Measurements from ENCODE around the gene PALM3.
"Not testable (repeated sequence)": the region's sequence is repeated elsewhere in the genome, so short reads cannot be mapped to it uniquely, and the experiment has no call there.

The PALM3 gene

GRCh38 chr19:14058182-14059092, 3.4 kb downstream of the PALM3 start:
- DNase-seq (ENCODE audit: low read depth), result no peak

DNA sequence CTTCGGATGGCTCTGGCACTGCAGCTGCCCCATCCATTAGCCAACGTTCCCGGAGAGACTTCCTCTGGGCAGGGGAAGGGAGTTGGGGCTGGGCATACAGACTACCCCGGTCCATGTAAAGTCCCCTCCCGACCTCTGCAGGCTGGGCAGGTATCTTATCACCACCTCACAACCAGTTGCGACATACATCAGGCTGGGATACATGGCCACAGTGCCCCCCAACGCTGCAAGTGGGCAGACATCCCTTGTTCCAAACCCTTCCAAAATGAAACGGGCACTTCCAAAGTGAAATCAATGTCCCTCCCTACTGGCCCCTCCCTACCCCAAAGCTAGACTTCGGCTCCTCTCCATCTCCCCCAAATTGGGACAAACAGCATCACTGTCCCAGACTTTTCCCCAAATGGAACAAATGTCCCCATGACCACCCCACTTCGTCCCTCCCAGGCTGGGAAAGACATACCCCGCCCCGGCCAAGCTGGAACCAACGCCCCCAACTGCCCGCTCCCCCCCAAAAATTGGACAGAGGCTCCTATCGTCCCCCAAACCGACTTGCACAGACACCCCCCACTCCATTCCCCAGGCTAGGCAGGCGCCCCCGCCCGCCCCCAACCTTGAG, 5.0 kb downstream of the PALM3 start:
- DNase-seq (ENCODE audit: low read depth), result no peak

- DNase-seq (ENCODE audit: low read depth), result no peak
These were observed 5.7 kb downstream of the PALM3 start for GRCh38 chr19:14056069-14056666.

- no peak for DNase-seq (ENCODE audit: low read depth)
These were observed 6.5 kb downstream of the PALM3 start for GRCh38 chr19:14055396-14055795.

GRCh38 chr19:14054721-14055120, 7.2 kb downstream of the PALM3 start:
- no peak for DNase-seq (ENCODE audit: low read depth)

- DNase-seq (ENCODE audit: low read depth), result no peak
These were observed 7.8 kb downstream of the PALM3 start for GRCh38 chr19:14054099-14054498.

DNA sequence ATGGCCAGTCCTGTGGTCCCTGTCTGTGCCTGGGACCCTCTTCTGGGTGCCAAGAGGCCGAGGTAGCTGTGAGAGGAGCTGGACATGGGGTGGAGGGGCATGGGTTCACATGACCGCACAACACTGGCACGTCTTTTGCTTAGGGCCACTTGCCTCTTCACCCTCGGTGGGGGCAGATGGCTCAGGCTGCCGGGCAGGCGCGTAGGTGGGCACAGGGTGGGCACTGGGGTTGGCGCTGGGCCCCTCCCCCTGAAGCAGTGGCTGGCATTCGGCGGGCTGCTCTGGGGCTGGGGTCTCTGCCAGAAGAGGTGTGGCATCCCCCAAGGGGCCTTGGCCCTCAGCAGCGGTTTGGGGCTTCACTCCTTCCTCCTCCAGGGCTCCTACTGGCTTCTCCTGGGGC, 8.4 kb downstream of the PALM3 start:
- no peak for DNase-seq (ENCODE audit: low read depth)

GRCh38 chr19:14053032-14053431, 8.8 kb downstream of the PALM3 start:
- DNase-seq (ENCODE audit: low read depth), result no peak

DNA sequence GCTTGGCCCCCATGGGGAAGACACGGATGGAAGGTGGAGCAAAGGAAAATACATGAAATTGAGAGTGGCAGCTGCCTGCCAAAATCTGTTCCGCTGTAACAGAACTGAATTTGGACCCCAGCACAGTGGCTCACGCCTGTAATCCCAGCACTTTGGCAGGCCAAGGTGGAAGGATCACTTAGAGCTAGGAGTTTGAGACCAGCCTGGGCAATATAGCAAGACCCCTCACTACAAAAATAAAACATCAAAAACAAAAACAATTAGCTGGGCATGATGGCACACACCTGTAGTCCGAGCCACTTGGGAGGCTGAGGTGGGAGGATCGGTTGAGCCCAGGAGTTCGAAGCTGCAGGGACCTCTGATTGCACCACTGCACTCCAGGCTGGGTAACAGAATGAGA, 9.4 kb downstream of the PALM3 start:
- DNase-seq (ENCODE audit: low read depth), result no peak

GRCh38 chr19:14051980-14052379, 9.9 kb downstream of the PALM3 start:
- DNase-seq (ENCODE audit: low read depth), result no peak

- not testable (repeated sequence) for DNase-seq (ENCODE audit: low read depth)
These were observed 10.9 kb downstream of the PALM3 start for GRCh38 chr19:14050961-14051360.

- no peak for DNase-seq (ENCODE audit: low read depth)
These were observed 11.4 kb downstream of the PALM3 start for GRCh38 chr19:14050512-14050911.

DNA sequence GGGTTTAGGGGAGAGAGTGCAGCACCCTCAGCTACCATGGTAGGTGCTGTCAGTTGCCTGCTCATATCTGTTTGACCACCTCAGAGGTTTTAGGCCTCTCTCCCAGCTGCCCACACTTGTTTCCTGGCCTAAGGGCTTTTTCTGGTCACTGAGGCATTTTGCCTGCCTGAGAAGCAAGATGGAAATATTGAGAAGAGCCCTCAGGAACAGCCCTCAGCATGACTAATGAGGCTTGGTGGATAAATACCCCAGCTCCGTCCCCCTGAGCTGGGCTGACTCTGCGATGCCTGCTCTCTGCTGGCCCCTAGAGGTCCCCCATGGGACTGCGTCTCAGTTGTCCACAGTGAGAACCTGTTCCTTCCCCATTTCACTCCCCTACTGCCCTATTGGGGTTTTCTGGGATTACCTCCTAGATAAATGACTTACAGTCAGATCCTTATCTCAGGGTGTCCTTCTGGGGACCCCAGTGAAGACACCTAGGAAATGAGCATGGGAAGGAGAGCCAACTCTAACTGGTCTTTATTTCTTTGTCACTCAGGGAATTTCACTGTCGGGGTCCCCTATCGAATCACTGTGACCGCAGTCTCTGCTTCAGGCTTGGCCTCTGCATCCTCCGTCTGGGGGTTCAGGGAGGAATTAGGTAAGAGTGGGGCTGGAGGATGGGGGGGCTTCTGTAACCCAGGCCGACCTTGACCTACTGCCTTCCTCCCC, 13.3 kb downstream of the PALM3 start:
- DNase-seq (ENCODE audit: low read depth), result no peak

DNA sequence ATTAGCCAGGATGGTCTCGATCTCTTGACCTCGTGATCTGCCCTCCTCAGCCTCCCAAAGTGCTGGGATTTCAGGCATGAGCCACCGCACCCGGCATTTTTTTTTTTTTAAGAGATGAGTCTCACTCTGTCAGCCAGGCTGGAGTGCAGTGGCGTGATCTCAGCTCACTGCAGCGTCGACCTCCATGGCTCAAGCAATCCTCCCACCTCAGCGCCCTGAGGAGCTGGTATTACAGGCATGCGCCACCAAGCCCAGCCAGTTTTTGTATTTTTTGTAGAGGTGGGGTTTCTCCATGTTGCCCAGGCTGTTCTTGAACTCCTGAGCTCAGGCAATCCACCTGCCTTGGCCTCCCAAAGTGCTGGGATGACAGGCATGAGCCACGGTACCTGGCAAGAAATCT, 14.0 kb downstream of the PALM3 start:
- DNase-seq (ENCODE audit: low read depth), result not testable (repeated sequence)

GRCh38 chr19:14042659-14043608, 18.9 kb downstream of the PALM3 start:
- peak; percentile 20 for DNase-seq (ENCODE audit: low read depth)

DNA sequence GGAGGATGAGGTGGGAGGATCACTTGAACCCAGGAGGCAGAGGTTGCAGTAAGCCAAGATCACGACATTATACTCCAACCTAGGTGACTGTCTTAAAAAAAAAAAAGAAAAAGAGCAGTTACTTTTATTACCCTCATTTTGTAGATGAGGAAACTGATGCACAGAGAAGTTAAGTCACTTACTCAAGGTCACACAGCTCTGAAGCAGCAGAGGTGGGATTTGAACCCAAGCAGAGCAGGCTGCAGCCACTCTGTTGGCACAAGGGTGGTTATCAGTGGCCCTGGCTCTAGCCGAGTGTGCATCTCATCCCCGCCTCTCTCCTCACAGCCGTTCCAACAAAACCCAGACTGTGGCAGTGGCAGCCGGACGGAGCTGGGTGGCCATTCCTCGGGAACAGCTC, 22.7 kb downstream of the PALM3 start:
- DNase-seq (ENCODE audit: low read depth), result no peak

- no peak for DNase-seq (ENCODE audit: low read depth)
These were observed 26.2 kb downstream of the PALM3 start for GRCh38 chr19:14035706-14036105.

- not testable (repeated sequence) for DNase-seq (ENCODE audit: low read depth)
These were observed 26.7 kb downstream of the PALM3 start for GRCh38 chr19:14035159-14035558.

- DNase-seq (ENCODE audit: low read depth), result no peak
These were observed 27.9 kb downstream of the PALM3 start for GRCh38 chr19:14033946-14034345.

- DNase-seq (ENCODE audit: low read depth), result no peak
These were observed 30.0 kb downstream of the PALM3 start, which contains the start of gene IL27RA for GRCh38 chr19:14031719-14032480. IL27RA (plus strand) TSS chr19:14031762; CDS start chr19:14031873, 111 bp downstream.

Data from non-pigmented ciliary epithelial cell (primary cell).